Smooth muscle cell (in vitro differentiated cells): ENCODE data around the gene YAF2. TPM values are rescaled to one million over a fixed set of nuclear protein-coding genes. Genes with fewer than 3 reads are reported as not detected.

Source experiments
- DNase-seq: peaks from one replicate; lab custom pipeline; 2025; ENCODE audit not compliant: unreplicated experiment; lab: John Stamatoyannopoulos, UW
- H2AFZ ChIP-seq: fragments of 200-600 bp; sonication (generic); 2 replicates; pipeline ENCODE4 v1.6.0; 2016; ENCODE audit warnings: antibody characterized with exemption, low read depth, mild to moderate bottlenecking
- H3F3A ChIP-seq: fragments of 200-600 bp; sonication (generic); 2 replicates; pipeline ENCODE4 v1.6.0; 2017; ENCODE audit warnings: antibody characterized with exemption, low read depth
- H3K27ac ChIP-seq: fragments of 200-600 bp; sonication (generic); 2 replicates; pipeline ENCODE4 v1.5.1; 2016; ENCODE audit warnings: low read depth, mild to moderate bottlenecking
- H3K27me3 ChIP-seq: fragments of 200-600 bp; sonication (generic); 2 replicates; pipeline ENCODE4 v1.6.1; 2016; ENCODE audit warnings: low read depth, mild to moderate bottlenecking
- H3K36me3 ChIP-seq: fragments of 200-600 bp; sonication (generic); 2 replicates; pipeline ENCODE4 v1.5.1; 2016; ENCODE audit warnings: low read depth
- H3K4me1 ChIP-seq: fragments of 200-600 bp; sonication (generic); 2 replicates; pipeline ENCODE4 v1.5.1; 2016; ENCODE audit warnings: low read depth
- H3K4me2 ChIP-seq: fragments of 200-600 bp; sonication (generic); 2 replicates; pipeline ENCODE4 v1.6.0; 2016; ENCODE audit warnings: mild to moderate bottlenecking
- H3K4me3 ChIP-seq: fragments of 200-600 bp; sonication (generic); 2 replicates; pipeline ENCODE4 v1.5.1; 2016; ENCODE audit warnings: mild to moderate bottlenecking
- H3K79me2 ChIP-seq: fragments of 200-600 bp; sonication (generic); 2 replicates; pipeline ENCODE4 v1.6.0; 2016; ENCODE audit warnings: low read depth, mild to moderate bottlenecking
- H3K9ac ChIP-seq: fragments of 200-600 bp; sonication (generic); 2 replicates; pipeline ENCODE4 v1.6.0; 2016; ENCODE audit warnings: low read depth
- H3K9me3 ChIP-seq: fragments of 200-600 bp; sonication (generic); replicated peaks from 2 replicates; pipeline ENCODE4 v1.5.1; 2016; ENCODE audit warnings: low read depth
- H4K20me1 ChIP-seq: fragments of 200-600 bp; sonication (generic); 2 replicates; pipeline ENCODE4 v1.6.0; 2016; ENCODE audit warnings: low read depth
- CTCF ChIP-seq: fragments of 200-600 bp; sonication (generic); IDR thresholded peaks from 2 replicates; pipeline ENCODE4 v1.5.1; 2017; ENCODE audit warnings: borderline replicate concordance, mild to moderate bottlenecking, antibody characterized with exemption; ENCODE audit not compliant: insufficient read depth, poor library complexity, severe bottlenecking
- WGBS: methylation state at CpG from one replicate; pipeline ENCODE4 v1.1.7; 2016; ENCODE audit warnings: low lambda C conversion rate; 5-methylcytosine and 5-hydroxymethylcytosine counted together
- polyA plus RNA-seq: library from polyadenylated mRNA; unstranded; fragments of >200 nt; fragmentation: Nextera tagmentation; extraction: Ambion mirVana; gene quantifications from 2 replicates; pipeline ENCODE4 v1.2.1, GENCODE V29; 2016
- total RNA-seq: library from RNA; depleted of rRNA; stranded (reverse); fragments of >200 nt; gene quantifications from 2 replicates; pipeline ENCODE4 v1.2.3, GENCODE V29; 2014

YAF2 gene
- total and polyA plus RNA-seq, 2 experiments from 2014 or later, result 21.1 to 25.0 TPM

GRCh38 chr12:42284876-42285275, 46.8 kb upstream of the YAF2 start:
- H3K27ac ChIP-seq, result no peak overlapping the region
- no peaks in the 10 kb centered on the region for H3K79me2 ChIP-seq
- H4K20me1 ChIP-seq, result no peaks in the 10 kb centered on the region
- H3K4me1 ChIP-seq, result no peaks in the 10 kb centered on the region
- TF ChIP-seq CTCF, result no peak
- H3K27me3 ChIP-seq, result peaks cover 22% of the 10 kb centered on the region
- WGBS, result 85% methylated on average over 2 of the region's 2 CpGs
- DNase-seq, result no peak
- H3K9me3 ChIP-seq, result no peaks in the 10 kb centered on the region
- no peak overlapping the region for H3K4me3 ChIP-seq
- no peak overlapping the region for H3K4me2 ChIP-seq
- no peaks in the 10 kb centered on the region for H3K36me3 ChIP-seq
- no peak overlapping the region for H3K9ac ChIP-seq
- no peaks in the 10 kb centered on the region for H3F3A ChIP-seq
- H2AFZ ChIP-seq, result no peak overlapping the region

GRCh38 chr12:42284157-42284556, 46.1 kb upstream of the YAF2 start:
- H3K9me3 ChIP-seq, result no peaks in the 10 kb centered on the region
- H3K4me3 ChIP-seq, result no peak overlapping the region
- no peak for DNase-seq
- H3K4me1 ChIP-seq, result no peaks in the 10 kb centered on the region
- WGBS, result 88% methylated on average over 1 of the region's 1 CpG
- H3K27me3 ChIP-seq, result peaks cover 22% of the 10 kb centered on the region
- H3K79me2 ChIP-seq, result no peaks in the 10 kb centered on the region
- H3K9ac ChIP-seq, result no peak overlapping the region
- TF ChIP-seq CTCF, result no peak
- H4K20me1 ChIP-seq, result no peaks in the 10 kb centered on the region
- H2AFZ ChIP-seq, result no peak overlapping the region
- no peaks in the 10 kb centered on the region for H3K36me3 ChIP-seq
- no peak overlapping the region for H3K27ac ChIP-seq
- H3K4me2 ChIP-seq, result no peak overlapping the region
- H3F3A ChIP-seq, result no peaks in the 10 kb centered on the region

- H3K79me2 ChIP-seq, result no peaks in the 10 kb centered on the region
- H4K20me1 ChIP-seq, result no peaks in the 10 kb centered on the region
- no peak overlapping the region for H3K4me3 ChIP-seq
- H3F3A ChIP-seq, result no peaks in the 10 kb centered on the region
- TF ChIP-seq CTCF, result no peak
- H3K4me1 ChIP-seq, result no peaks in the 10 kb centered on the region
- DNase-seq, result no peak
- H3K27ac ChIP-seq, result no peak overlapping the region
- H3K9me3 ChIP-seq, result no peaks in the 10 kb centered on the region
- H3K27me3 ChIP-seq, result peaks cover 22% of the 10 kb centered on the region
- H3K36me3 ChIP-seq, result no peaks in the 10 kb centered on the region
- H2AFZ ChIP-seq, result no peak overlapping the region
- no peak overlapping the region for H3K9ac ChIP-seq
- no peak overlapping the region for H3K4me2 ChIP-seq
Observed at GRCh38 chr12:42283739-42284138, 45.7 kb upstream of the YAF2 start.

- no peak for DNase-seq
- WGBS, result 25% methylated on average over 2 of the region's 2 CpGs
Observed at GRCh38 chr12:42282294-42282693, 44.2 kb upstream of the YAF2 start.

More at GRCh38 chr12:42282294-42282693, 44.2 kb upstream of the YAF2 start:
- Histone ChIP-seq H3K9me3 (no peaks in the 10 kb centered on the region), H3K79me2 (no peaks in the 10 kb centered on the region), H3F3A (no peaks in the 10 kb centered on the region), H2AFZ (no peak overlapping the region), H3K4me3 (no peak overlapping the region), H3K4me2 (no peak overlapping the region), H4K20me1 (no peaks in the 10 kb centered on the region), H3K27me3 (peaks cover 26% of the 10 kb centered on the region), H3K36me3 (no peaks in the 10 kb centered on the region), H3K4me1 (no peaks in the 10 kb centered on the region), H3K27ac (no peak overlapping the region), H3K9ac (no peak overlapping the region)
- no peak for TF ChIP-seq CTCF
